Prostate gland (tissue), 2 donors: Measurements from ENCODE around the gene UVSSA.

Source experiments
- CTCF ChIP-seq, 4 experiments: fragments of 200-600 bp in 2 of 4; fragments of 450-650 bp in 2 of 4; sonication (generic) in 2 of 4; IDR thresholded peaks; 1 replicate in 3 of 4; 2 replicates in 1 of 4; pipeline ENCODE4 v1.5.1; 2016 to 2019; ENCODE audit warnings: antibody characterized with exemption in 4 of 4, mild to moderate bottlenecking in 2 of 4, moderate library complexity in 2 of 4
- POLR2A ChIP-seq: fragments of 450-650 bp; IDR thresholded peaks from one replicate; pipeline ENCODE4 v1.6.1; 2016; ENCODE audit warnings: antibody characterized with exemption, mild to moderate bottlenecking
- POLR2AphosphoS5 ChIP-seq: sonication (generic); formaldehyde crosslinking; IDR thresholded peaks from one replicate; pipeline ENCODE4 v1.6.1; 2017; ENCODE audit warnings: antibody characterized with exemption

GRCh38 chr4:1350169-1350520 is 3.1 kb downstream of the UVSSA start:
- TF ChIP-seq CTCF (IDR thresholded peaks at IDR 0.05) (no peak), POLR2A (no peak), POLR2AphosphoS5 (no peak)
